ENCODE data around the gene ZSCAN20. TPM values are rescaled to one million over a fixed set of nuclear protein-coding genes. Genes with fewer than 3 reads are reported as not detected.

ZSCAN20 gene
- polyA plus RNA-seq, 1 donor from 2014 or later = 3.3 TPM

DNA sequence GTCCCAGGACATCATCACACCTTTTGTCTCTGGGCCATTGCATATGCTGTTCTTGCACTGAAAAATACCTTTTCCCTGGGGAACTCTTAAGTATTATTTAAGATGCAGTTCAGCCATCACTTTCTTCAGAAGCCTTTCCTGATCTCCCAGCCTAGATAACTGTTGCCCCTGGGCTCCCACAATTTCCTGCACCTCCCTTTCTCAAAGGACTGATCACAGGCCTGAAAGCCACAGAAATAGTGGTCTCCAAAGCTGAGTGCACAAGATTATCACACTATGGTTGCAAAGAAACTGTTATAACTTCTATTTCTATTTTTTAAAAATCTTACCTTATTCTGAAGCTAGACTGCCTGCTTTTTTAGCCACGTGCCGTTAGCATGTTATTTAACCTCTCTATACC lies 2.8 kb upstream of the ZSCAN20 start:
- Histone ChIP-seq H3K79me2 (replicated peaks; ENCODE audit: insufficient read depth, low read length) (peaks cover 14% of the 10 kb centered on the region), H4K20me1 (ENCODE audit: insufficient read depth) (no peaks in the 10 kb centered on the region), H3K27ac (ENCODE audit: low read length) (no peak overlapping the region), H3K27me3 (ENCODE audit: insufficient read depth, low read depth, low read length) (no peaks in the 10 kb centered on the region), H3K36me3 (ENCODE audit: insufficient read depth, low read length) (no peaks in the 10 kb centered on the region), H3K9me2 (ENCODE audit: insufficient read depth, low read length) (no peaks in the 10 kb centered on the region), H3F3A (ENCODE audit: insufficient read depth, low read length, poor library complexity, severe bottlenecking) (no peaks in the 10 kb centered on the region), H3K4me3 (ENCODE audit: low read length) (no peak overlapping the region), H3K9ac (ENCODE audit: low read length) (no peak overlapping the region), H3K4me2 (ENCODE audit: low read length) (no peak overlapping the region), H3K9me3 (ENCODE audit: low read length) (no peaks in the 10 kb centered on the region), H2AFZ (ENCODE audit: low read depth, low read length) (no peak overlapping the region)
- TF ChIP-seq EZH2 (IDR thresholded peaks at IDR 0.05; ENCODE audit: borderline replicate concordance, insufficient read depth, low read length, poor library complexity, severe bottlenecking) (no peak), RAD21 (conservative IDR thresholded peaks at IDR 0.05) (no peak), MXI1 (conservative IDR thresholded peaks at IDR 0.05; ENCODE audit: poor library complexity, severe bottlenecking) (no peak), SMC3 (conservative IDR thresholded peaks at IDR 0.05; ENCODE audit: poor library complexity) (no peak), EP300 (conservative IDR thresholded peaks at IDR 0.05; ENCODE audit: poor library complexity, severe bottlenecking) (no peak), POLR2AphosphoS5 (IDR thresholded peaks at IDR 0.05) (no peak), TAF1 (IDR thresholded peaks at IDR 0.05; ENCODE audit: low read depth) (no peak)
- TF ChIP-seq, protein P1, sequence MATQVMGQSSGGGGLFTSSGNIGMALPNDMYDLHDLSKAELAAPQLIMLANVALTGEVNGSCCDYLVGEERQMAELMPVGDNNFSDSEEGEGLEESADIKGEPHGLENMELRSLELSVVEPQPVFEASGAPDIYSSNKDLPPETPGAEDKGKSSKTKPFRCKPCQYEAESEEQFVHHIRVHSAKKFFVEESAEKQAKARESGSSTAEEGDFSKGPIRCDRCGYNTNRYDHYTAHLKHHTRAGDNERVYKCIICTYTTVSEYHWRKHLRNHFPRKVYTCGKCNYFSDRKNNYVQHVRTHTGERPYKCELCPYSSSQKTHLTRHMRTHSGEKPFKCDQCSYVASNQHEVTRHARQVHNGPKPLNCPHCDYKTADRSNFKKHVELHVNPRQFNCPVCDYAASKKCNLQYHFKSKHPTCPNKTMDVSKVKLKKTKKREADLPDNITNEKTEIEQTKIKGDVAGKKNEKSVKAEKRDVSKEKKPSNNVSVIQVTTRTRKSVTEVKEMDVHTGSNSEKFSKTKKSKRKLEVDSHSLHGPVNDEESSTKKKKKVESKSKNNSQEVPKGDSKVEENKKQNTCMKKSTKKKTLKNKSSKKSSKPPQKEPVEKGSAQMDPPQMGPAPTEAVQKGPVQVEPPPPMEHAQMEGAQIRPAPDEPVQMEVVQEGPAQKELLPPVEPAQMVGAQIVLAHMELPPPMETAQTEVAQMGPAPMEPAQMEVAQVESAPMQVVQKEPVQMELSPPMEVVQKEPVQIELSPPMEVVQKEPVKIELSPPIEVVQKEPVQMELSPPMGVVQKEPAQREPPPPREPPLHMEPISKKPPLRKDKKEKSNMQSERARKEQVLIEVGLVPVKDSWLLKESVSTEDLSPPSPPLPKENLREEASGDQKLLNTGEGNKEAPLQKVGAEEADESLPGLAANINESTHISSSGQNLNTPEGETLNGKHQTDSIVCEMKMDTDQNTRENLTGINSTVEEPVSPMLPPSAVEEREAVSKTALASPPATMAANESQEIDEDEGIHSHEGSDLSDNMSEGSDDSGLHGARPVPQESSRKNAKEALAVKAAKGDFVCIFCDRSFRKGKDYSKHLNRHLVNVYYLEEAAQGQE (IDR thresholded peaks at IDR 0.05; ENCODE audit: borderline replicate concordance) = no peak

- Histone ChIP-seq H3K79me2 (replicated peaks; ENCODE audit: insufficient read depth, low read length) (peaks cover 14% of the 10 kb centered on the region), H3K9ac (ENCODE audit: low read length) (peak overlapping the region; percentile 46), H3K4me2 (ENCODE audit: low read length) (no peak overlapping the region), H2AFZ (ENCODE audit: low read depth, low read length) (peak overlapping the region; percentile 56), H3K9me2 (ENCODE audit: insufficient read depth, low read length) (no peaks in the 10 kb centered on the region), H3K36me3 (ENCODE audit: insufficient read depth, low read length) (no peaks in the 10 kb centered on the region), H3F3A (ENCODE audit: insufficient read depth, low read length, poor library complexity, severe bottlenecking) (no peaks in the 10 kb centered on the region), H3K27ac (ENCODE audit: low read length) (peak overlapping the region; percentile 35), H3K9me3 (ENCODE audit: low read length) (no peaks in the 10 kb centered on the region), H3K27me3 (ENCODE audit: insufficient read depth, low read depth, low read length) (no peaks in the 10 kb centered on the region), H3K4me3 (ENCODE audit: low read length) (no peak overlapping the region), H4K20me1 (ENCODE audit: insufficient read depth) (no peaks in the 10 kb centered on the region)
- TF ChIP-seq MXI1 (conservative IDR thresholded peaks at IDR 0.05; ENCODE audit: poor library complexity, severe bottlenecking) (no peak), TAF1 (IDR thresholded peaks at IDR 0.05; ENCODE audit: low read depth) (no peak), RAD21 (conservative IDR thresholded peaks at IDR 0.05) (peak; percentile 93), SMC3 (conservative IDR thresholded peaks at IDR 0.05; ENCODE audit: poor library complexity) (peak; percentile 88), EP300 (conservative IDR thresholded peaks at IDR 0.05; ENCODE audit: poor library complexity, severe bottlenecking) (no peak), POLR2AphosphoS5 (IDR thresholded peaks at IDR 0.05) (no peak)
- TF ChIP-seq, protein P2, sequence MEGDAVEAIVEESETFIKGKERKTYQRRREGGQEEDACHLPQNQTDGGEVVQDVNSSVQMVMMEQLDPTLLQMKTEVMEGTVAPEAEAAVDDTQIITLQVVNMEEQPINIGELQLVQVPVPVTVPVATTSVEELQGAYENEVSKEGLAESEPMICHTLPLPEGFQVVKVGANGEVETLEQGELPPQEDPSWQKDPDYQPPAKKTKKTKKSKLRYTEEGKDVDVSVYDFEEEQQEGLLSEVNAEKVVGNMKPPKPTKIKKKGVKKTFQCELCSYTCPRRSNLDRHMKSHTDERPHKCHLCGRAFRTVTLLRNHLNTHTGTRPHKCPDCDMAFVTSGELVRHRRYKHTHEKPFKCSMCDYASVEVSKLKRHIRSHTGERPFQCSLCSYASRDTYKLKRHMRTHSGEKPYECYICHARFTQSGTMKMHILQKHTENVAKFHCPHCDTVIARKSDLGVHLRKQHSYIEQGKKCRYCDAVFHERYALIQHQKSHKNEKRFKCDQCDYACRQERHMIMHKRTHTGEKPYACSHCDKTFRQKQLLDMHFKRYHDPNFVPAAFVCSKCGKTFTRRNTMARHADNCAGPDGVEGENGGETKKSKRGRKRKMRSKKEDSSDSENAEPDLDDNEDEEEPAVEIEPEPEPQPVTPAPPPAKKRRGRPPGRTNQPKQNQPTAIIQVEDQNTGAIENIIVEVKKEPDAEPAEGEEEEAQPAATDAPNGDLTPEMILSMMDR (IDR thresholded peaks at IDR 0.05; ENCODE audit: poor library complexity, severe bottlenecking) = peak; percentile 97
- TF ChIP-seq, protein P1 (IDR thresholded peaks at IDR 0.05; ENCODE audit: borderline replicate concordance) = no peak
Observed at GRCh38 chr1:33470495-33471012, 1.9 kb upstream of the ZSCAN20 start.

All from neural cell (in vitro differentiated cells).